Stimulated activated CD4-positive, alpha-beta T cell treated with anti-CD3 and anti-CD28 coated beads, Interleukin-2, amount 100 ng/mL, for 4 hours (primary cell): ENCODE results near the gene ARAP1.

Experiments
- DNase-seq: peaks from one replicate; pipeline ENCODE4 v3.0.0-alpha.2; 2020; ENCODE audit warnings: low read depth

Gene ARAP1

DNA sequence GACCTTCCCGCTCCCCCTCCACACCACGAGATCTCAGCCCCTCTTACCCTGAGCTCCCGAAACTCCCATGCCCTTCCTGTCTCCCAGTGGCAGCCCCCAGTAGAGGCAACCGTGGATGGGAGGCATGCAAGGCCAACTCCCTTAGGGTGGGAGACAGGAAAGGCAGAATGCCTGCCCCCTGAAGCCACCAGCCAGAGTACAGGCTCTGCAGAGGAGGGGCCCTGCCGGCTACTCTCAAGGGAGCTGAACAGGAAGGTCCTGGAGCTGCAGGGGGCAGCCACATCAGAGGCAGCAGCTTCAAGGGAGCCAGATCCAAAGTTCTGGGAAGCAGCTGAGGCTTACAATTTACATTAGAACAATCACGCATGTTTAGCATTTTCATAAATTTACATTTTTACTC, 116.3 kb downstream of the ARAP1 start:
- no peak for DNase-seq

DNA sequence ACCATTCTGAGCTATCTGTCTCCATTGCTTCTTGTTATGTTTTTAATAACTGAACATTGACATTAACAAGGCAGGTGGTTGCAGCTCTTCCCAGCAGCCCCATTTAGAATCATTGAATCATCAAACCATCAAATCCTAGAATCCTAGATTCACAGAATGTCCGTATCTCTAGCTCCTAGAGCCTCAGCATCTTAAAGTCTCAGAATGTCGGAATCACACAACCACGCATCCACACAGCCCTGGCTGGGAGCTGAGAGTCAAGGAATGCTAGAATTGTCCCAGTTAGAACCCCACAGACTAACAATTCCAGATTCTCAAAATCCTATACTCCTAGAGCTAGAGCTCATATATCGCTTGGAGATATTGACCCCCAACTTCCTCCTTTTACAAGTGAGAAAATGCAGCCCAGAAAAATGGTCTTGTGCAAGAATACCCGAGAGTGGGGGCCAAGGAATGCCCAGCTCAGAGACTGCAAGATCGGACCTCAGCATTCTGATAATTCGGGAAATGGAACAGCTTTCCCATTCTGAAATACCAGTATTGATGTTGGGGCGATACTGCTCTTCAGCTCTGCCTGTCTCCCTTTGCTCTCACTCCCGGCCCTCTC, 116.8 kb downstream of the ARAP1 start:
- DNase-seq: no peak
